Measurements from ENCODE around the gene CALML4.
"Not testable (repeated sequence)": the region's sequence is repeated elsewhere in the genome, so short reads cannot be mapped to it uniquely, and the experiment has no call there.

CALML4 gene

GRCh38 chr15:68235022-68235421 is 29.9 kb upstream of the CALML4 start:
- H3K4me3 ChIP-seq (ENCODE audit: low read depth, low read length), result no peak overlapping the region
- TF ChIP-seq CTCF (IDR thresholded peaks at IDR 0.05; ENCODE audit: low read depth, low read length, missing control alignments), result no peak
- DNase-seq (ENCODE audit: low read depth), result no peak

DNA sequence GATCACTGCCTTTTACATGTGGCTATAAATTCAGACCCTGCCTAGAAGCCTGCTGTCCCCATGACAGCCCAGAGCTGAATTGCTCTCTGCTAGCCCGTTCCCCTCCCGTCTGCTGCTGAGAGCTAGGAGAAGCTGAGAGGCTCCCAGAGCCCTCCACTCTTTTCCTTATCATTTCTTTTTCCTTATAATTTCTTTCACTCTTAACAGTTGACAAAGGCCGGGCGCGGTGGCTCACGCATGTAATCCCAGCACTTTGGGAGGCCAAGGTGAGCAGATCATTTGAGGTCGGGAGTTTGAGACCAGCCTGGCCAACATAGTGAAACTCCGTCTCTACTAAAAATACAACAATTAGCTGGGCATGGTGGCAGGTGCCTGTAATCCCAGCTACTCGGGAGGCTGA is 29.4 kb upstream of the CALML4 start:
- DNase-seq (ENCODE audit: low read depth); H3K4me3 ChIP-seq (ENCODE audit: low read depth, low read length): not testable (repeated sequence)

DNA sequence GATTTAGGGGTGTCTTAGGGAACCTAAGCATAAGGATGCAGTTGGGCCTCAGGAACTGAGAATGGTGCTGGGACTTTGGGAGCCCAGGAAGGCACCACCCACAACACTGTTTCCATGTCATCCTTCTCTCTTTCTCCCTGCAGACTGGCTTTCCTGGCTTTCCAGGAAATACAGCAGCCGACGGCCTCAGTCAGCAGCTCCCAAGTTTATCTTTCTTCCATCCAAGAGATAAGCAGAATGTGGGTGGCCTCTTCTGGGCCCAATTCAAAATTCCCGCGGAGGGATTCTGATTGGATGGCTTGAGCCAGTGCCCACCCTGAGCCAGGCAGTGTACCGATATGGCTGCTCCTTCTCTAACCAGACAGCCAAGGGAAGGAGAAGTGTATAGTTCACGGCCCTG is 28.9 kb upstream of the CALML4 start:
- no peak overlapping the region for H3K4me3 ChIP-seq (ENCODE audit: low read depth, low read length)
- DNase-seq (ENCODE audit: low read depth), result no peak
- TF ChIP-seq CTCF (IDR thresholded peaks at IDR 0.05; ENCODE audit: low read depth, low read length, missing control alignments), result no peak

- no peak for TF ChIP-seq CTCF (IDR thresholded peaks at IDR 0.05; ENCODE audit: low read depth, low read length, missing control alignments)
Observed at GRCh38 chr15:68232937-68233336, 27.8 kb upstream of the CALML4 start.

DNA sequence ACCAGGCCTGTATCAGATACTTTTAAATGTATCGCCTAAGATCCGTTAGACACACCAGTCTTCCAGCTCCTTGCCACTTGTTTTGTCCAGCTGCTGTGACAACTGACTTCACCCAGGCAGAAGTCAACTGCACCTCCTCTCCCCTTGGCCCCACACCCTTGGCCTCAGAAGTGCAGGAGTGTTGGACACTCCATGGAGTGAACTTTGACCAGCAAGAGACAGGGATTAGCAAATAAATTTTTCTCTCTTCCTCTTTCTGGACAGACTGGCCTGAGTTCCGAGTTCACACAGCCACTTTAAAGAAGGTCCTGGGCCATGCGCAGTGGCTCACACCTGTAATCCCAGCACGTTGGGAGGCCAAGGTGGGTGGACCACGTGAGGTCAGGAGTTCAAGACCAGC is 27.3 kb upstream of the CALML4 start:
- no peak for DNase-seq (ENCODE audit: low read depth)

More at GRCh38 chr15:68232937-68233336, 27.8 kb upstream of the CALML4 start:
- no peak for DNase-seq (ENCODE audit: low read depth)
- no peak overlapping the region for H3K4me3 ChIP-seq (ENCODE audit: low read depth, low read length)

GRCh38 chr15:68231102-68231818 is 26.1 kb upstream of the CALML4 start:
- H3K4me3 ChIP-seq (ENCODE audit: low read depth, low read length), result no peak overlapping the region
- no peak for TF ChIP-seq CTCF (IDR thresholded peaks at IDR 0.05; ENCODE audit: low read depth, low read length, missing control alignments)
- DNase-seq (ENCODE audit: low read depth), result no peak

More for the DNA sequence above, 27.3 kb upstream of the CALML4 start:
- no peak for TF ChIP-seq CTCF (IDR thresholded peaks at IDR 0.05; ENCODE audit: low read depth, low read length, missing control alignments)
- H3K4me3 ChIP-seq (ENCODE audit: low read depth, low read length), result no peak overlapping the region

- TF ChIP-seq CTCF (IDR thresholded peaks at IDR 0.05; ENCODE audit: low read depth, low read length, missing control alignments), result no peak
- no peak for DNase-seq (ENCODE audit: low read depth)
- H3K4me3 ChIP-seq (ENCODE audit: low read depth, low read length), result peak overlapping the region; percentile 85
Observed at GRCh38 chr15:68230157-68231100, 25.3 kb upstream of the CALML4 start.

Data from GM12864 (cell line).